MM.1S (cell line): ENCODE measurements around the gene OR6B2.

Source experiments
- CTCF ChIP-seq: fragments of 300-600 bp; sonication (generic); IDR thresholded peaks from 2 replicates; pipeline ENCODE4 v1.5.1; 2016; ENCODE audit warnings: antibody characterized with exemption, low read length, mixed read lengths
- EZH2 ChIP-seq: fragments of 300-600 bp; sonication (generic); optimal IDR thresholded peaks from 2 replicates; pipeline ENCODE3; 2017; ENCODE audit warnings: low read depth, mild to moderate bottlenecking, antibody characterized with exemption, low read length, mixed read lengths
- EZH2phosphoT487 ChIP-seq: fragments of 300-600 bp; sonication (generic); IDR thresholded peaks from 2 replicates; pipeline ENCODE4 v1.6.1; 2018; ENCODE audit warnings: antibody characterized with exemption, low read length

- TF ChIP-seq CTCF (no peak), EZH2 (no peak), EZH2phosphoT487 (no peak)
These were observed 44.3 kb upstream of the OR6B2 start for GRCh38 chr2:240074545-240074944.
